ENCODE data around the gene ANKS1B.

ANKS1B gene

DNA sequence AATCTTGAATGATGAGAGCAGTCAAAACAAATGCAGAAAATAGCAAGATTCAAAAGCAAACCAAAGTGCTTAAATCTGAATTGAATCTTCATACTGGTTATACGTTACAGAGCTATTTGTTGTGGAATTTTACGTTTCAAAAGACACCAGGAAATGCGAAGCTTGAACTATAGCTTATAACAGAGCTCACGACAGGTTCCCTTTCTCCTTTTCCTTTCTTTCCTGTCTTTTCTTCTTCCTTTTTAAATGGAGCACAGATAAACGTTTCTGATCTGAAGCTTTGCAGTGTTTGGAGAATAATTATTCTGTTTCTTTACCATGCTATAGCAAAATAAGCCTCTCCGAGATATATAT lies 829.8 kb downstream of the ANKS1B start:
- no peak for DNase-seq

DNA sequence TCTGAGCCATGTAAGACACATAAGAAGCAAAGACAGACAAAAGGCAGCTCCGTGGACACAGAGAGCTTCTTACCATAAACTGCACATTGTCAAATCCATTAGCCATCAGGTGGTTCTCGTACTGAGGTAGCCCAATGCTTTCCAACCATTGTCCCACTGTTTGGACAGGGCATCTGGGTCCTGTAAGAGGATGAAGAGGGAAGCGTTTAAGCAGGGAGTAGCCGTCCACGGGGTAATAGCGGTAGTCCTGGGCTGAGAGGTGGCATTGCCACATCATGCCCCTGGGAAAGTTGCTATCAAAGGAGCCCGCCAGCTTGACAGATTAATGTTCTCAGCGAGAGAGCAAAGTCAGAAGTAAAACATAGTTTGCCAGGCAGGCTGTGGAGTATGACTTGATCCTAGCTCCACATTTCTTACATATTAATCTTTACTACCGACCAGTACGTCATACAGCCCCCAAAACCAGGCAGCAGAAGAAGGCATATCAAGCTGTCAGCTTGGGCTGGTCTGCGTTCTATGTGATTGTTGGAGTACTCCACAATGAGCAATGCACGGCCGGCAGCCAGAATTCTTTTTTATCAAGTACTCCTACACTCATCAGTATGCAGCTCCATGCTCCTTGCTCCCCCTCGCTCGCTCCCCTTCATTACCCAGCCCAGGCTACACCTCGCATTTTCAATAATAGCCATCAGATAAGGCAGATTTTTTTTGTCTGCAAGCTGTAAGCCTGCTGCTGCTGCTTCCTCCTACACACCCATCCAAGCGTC lies 830.3 kb downstream of the ANKS1B start:
- DNase-seq, result peak in 2 of 3 experiments; percentile 21 to 73

GRCh38 chr12:99153293-99153692 lies 831.4 kb downstream of the ANKS1B start:
- peak in 2 of 3 experiments; percentile 17 to 58 for DNase-seq

- peak in 1 of 3 experiments; percentile 45 for DNase-seq
These were observed 832.4 kb downstream of the ANKS1B start for GRCh38 chr12:99152337-99152736.

- peak in 2 of 3 experiments; percentile 14 to 79 for DNase-seq
These were observed 833.0 kb downstream of the ANKS1B start for GRCh38 chr12:99151744-99152143.

DNA sequence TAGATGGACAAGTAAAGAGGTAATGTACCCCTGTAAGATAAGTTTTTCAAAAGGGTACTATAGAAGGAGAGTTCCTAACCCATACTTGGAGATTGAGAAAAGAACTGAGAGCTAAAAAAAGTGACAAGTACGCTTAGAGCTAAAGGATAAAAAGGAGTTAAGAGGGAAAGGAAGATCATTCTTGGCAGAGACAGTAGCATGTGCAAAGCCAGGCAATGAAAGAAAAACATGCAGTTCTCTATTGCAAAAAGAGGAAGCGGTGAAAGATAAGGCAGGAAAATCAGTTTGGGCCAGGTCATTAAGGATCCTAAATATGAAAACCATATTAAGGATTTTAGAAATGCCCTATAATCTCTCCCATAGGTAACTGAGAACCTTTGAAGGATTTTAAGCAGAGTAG lies 837.6 kb downstream of the ANKS1B start:
- DNase-seq, result no peak

- no peak for DNase-seq
These were observed 838.0 kb downstream of the ANKS1B start for GRCh38 chr12:99146730-99147129.

DNA sequence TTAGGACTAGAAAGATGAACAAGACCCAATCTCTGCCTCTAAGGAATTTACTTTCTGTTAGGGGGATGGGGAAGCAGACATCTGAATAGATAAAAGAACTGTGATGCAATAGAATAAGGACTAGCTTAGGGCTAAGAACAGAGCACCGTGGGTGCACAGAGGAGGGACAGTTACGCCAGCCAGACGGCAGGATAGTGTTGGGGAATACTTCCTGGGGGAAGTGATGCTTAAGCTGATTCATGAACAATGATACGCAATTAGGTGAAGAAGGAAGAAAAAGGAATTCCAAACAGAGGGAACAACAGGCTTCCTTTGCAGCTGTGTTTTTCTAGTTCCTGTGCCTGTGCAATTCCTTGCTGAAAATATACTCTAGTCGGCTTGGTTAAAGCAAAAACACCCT lies 838.6 kb downstream of the ANKS1B start:
- no peak for DNase-seq

DNA sequence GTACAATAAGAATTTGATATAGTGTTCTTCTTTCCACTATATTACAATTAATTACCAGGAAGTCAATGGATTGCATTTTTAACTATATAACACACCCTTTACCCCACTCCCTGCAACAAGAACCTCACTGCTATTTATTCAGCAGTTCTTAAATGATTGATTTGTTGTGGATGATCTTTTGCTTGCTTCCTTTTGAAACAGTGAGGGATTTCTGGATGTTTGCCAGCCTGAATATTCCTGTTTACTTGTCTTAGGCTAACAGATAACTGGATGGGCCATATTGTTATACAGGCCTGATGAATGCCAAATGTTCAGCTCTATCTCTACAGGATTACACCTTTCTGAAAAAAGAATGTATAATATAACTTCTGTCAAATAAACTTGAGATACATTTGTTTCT lies 842.1 kb downstream of the ANKS1B start:
- peak in 1 of 3 experiments; percentile 61 for DNase-seq

- DNase-seq, result peak in 1 of 3 experiments; percentile 23
These were observed 844.6 kb downstream of the ANKS1B start for GRCh38 chr12:99140017-99140720.

GRCh38 chr12:99138393-99138792 lies 846.3 kb downstream of the ANKS1B start:
- peak in 2 of 3 experiments; percentile 5 to 21 for DNase-seq

DNA sequence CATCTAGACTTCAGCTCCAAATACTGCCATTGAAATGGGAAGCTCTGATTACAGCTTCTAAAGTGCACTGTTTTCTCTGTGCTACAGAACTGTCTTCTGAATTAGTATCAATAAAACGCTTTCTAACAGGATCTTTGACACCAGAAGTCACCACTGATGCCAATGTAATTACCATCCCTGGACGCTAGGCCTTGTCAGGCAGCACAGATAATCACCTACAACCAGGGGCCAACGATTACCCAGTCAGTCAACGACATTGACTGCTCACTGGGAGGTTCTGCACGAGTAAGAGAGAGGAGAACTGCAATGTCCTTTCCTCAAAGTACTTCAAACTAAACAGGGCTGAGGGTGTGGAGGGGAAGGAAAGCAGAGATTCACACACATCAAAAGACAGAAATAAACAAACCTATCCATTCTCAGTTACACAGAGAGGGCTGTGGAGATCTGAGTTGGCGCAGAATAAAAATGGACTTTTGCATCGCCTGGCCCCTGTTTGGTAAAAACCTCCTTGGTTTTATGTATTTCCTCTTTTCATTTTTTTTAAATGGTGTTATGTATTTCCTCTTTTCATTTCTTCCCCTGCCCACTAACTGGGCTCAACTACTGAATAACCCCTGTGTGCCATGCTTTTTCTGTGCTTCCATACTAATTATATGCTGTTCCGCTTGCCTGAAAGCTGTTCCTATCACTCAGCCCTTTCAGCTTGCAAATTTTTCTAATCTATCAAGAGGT lies 847.4 kb downstream of the ANKS1B start:
- DNase-seq, result peak in 1 of 3 experiments; percentile 24

DNA sequence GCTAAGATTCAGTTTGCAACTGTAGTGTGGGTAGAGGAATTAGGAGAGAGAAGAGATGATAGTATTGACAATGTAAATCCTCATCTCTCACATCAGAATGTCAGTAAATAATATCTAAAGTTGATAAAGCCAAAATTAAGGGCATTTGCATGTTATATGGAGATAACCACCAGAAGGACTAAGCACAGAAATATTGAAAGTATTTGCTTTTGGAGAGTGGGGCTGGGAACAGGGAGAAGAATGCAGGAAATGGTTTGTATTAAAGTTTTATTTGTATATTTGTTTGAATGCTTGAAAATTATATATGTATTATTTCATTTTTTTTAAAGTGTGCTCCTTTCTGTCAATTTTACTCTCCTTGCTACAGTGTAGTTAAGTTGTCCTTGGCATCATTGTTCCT lies 848.2 kb downstream of the ANKS1B start:
- DNase-seq, result no peak

- DNase-seq, result no peak
These were observed 849.4 kb downstream of the ANKS1B start for GRCh38 chr12:99135376-99135775.

- DNase-seq, result no peak
These were observed 851.3 kb downstream of the ANKS1B start for GRCh38 chr12:99133401-99133800.

- peak in 2 of 3 experiments; percentile 37 to 79 for DNase-seq
These were observed 853.0 kb downstream of the ANKS1B start for GRCh38 chr12:99131751-99132199.

DNA sequence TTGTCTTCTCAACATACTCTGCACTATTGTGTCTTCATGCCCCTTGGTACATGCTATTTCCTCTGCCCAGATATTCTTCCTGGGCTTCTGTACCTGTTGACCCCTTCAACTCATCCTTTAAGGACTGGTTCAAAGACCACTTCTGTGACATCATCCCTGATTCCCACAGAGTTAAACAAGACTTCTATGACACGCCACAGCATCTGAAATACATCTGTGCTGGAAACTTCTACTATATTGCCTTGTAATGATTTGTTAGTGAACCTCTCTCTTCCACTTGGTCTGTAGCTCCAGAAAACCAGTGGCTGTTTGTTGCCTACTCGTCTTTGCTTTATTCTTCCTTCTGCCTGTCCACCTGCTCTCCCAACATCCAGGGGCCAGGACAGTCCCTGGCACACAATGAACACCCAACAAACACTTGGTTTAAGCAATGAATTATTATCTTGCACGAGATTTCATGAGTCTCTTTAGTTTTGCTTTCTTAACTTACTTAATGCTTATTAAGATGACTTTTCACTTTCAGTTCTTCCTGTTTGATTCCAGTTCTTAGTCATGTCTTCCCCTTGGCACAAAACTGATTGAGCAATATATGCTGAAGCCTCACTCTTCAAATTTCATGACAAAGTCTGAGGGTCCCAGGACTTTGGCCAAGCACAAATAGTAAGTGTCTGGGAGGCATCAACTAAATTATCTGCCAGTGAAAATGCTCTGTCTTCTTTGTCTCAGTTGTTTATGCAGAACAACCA lies 853.8 kb downstream of the ANKS1B start:
- no peak for DNase-seq

DNA sequence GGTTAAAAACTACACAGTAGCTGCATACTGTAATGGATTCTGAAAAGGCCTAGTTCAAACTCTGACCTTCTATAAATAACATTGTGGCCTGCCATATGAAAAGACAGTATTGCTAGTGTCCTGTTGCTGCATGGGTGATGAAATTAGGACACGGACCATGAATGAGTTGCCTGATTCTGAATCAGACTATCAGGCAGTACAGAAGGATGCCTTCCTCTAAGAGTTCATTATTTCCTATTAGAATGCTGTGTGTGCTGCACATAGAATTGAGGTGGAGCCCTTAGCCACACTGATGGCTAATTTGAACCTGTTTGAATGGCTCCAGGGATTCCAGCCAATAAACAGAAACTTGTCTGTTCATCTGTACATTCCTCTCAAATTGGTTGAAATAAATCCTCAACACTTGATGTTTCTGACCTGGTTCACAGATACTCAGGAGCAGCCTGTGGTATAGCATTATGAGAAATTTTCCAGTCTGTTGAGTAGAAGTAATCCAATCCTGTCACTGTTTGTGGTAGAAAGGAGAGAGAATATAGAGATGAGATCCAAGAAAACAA lies 856.4 kb downstream of the ANKS1B start:
- DNase-seq, result no peak

GRCh38 chr12:99122959-99123358 lies 861.8 kb downstream of the ANKS1B start:
- DNase-seq, result no peak

DNA sequence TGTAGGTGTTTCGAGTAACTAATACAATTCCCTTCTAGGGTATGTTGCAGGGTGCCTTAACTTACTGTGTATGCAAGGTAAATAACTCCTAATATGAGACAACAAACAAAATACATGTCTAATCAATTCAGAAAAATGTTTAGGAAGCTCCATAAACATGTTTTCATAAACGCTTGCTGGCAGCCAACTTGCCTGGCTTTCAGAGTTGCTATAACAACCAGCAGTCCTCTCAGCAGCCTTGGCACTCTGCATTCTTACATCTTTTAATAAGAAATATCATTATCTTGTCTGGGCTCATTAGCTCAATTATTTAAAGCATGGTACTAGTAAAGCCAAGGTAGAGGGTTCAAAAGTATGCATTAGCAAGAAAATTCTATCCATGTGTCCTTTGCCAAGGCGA lies 862.2 kb downstream of the ANKS1B start:
- DNase-seq, result peak in 1 of 3 experiments; percentile 11

GRCh38 chr12:99121546-99121945 lies 863.2 kb downstream of the ANKS1B start:
- peak; percentile 15 to 62 (median 37) for DNase-seq

- DNase-seq, result no peak
These were observed 864.8 kb downstream of the ANKS1B start for GRCh38 chr12:99119943-99120342.
